GM18870 (cell line): ENCODE measurements around the gene ADAM22.

Source experiments
- ATAC-seq: cut with Tn5 transposase; IDR thresholded peaks from one replicate; pipeline ENCODE4 v1.9.1; 2021; ENCODE audit warnings: moderate library complexity; ENCODE audit not compliant: unreplicated experiment

The ADAM22 gene

GRCh38 chr7:87948371-87948770 is 14.3 kb downstream of the ADAM22 start:
- ATAC-seq, result no peak

- no peak for ATAC-seq
Measured at GRCh38 chr7:87959336-87959735, 25.3 kb downstream of the ADAM22 start.

DNA sequence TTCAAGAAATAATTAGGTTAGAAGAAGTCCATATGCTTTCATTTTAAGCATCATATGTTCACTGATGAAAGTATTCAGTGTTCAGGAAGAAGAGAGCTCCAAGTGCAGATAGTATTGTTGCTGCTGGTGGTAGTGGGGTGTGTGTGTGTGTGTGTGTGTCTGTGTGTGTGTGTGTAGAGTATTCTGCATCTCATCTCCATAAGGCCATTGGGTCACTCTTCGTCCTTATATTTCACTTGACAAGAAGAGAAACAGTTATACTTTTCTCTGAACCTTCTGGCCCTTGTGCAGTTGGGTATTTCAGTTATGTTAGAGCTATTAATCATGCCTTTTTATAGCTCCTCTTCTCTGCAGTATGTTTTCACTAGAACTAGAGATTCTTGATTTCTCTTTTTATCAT is 26.2 kb downstream of the ADAM22 start:
- no peak for ATAC-seq

DNA sequence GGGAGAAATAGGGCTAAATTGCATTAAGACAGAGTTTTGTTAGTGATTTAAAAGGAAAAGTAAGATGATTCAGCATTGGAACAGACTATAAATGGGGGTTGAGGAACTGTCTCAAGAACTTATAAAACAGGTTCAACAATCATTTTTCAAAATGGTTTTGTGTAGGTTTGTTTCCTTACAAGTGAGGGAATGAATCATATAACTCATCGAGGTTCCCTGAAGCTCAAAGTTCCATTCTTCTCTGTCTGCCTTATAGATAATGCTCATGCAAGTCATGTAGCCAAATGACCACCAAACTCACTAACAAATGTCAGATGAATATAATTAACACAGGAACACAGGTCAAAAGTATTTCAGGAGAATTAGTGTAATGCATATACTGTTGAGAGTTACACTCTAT is 27.7 kb downstream of the ADAM22 start:
- ATAC-seq, result no peak

DNA sequence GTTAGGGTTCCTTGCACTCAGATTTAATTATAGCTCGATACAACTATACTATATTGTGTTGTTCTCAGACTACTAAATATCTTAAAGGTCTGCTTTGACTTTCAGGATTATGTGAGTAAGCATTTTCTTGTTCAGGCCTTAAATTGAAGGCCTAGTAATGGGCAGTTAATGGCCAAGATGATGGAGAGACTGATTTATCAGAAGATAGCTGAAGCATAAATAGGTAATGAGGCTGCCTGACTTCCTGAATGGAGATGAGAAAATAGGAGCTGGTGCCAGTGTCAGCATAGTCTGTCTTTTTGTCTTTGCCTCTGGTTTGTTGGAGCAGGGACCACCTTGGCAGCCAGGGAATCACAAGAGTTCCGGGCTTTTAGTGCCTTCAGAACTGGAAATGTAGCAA is 32.2 kb downstream of the ADAM22 start:
- ATAC-seq, result no peak

GRCh38 chr7:87968021-87968420 is 34.0 kb downstream of the ADAM22 start:
- no peak for ATAC-seq

- no peak for ATAC-seq
Measured at GRCh38 chr7:87982116-87982515, 48.1 kb downstream of the ADAM22 start.

DNA sequence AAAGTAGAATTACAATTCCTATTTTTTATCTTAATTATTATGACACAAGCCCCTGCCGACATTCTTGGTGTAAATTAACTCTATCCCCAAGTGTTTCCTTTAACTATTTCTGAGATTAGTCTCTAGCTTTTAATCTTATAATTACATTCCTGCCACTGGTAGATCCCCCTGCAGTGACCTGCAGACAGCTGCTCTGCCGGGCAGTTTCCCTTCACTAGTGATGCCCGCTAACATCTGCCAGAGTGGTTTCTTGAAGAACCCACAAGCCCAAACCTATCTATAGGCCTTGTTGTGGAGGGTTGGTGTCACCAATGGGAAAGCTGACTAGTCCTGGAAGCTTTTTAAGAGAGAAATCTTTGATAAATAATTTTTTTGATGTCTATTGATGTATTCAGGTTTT is 50.0 kb downstream of the ADAM22 start:
- no peak for ATAC-seq

GRCh38 chr7:87993269-87993668 is 59.2 kb downstream of the ADAM22 start:
- ATAC-seq, result no peak

GRCh38 chr7:87999261-87999660 is 65.2 kb downstream of the ADAM22 start:
- ATAC-seq, result no peak

DNA sequence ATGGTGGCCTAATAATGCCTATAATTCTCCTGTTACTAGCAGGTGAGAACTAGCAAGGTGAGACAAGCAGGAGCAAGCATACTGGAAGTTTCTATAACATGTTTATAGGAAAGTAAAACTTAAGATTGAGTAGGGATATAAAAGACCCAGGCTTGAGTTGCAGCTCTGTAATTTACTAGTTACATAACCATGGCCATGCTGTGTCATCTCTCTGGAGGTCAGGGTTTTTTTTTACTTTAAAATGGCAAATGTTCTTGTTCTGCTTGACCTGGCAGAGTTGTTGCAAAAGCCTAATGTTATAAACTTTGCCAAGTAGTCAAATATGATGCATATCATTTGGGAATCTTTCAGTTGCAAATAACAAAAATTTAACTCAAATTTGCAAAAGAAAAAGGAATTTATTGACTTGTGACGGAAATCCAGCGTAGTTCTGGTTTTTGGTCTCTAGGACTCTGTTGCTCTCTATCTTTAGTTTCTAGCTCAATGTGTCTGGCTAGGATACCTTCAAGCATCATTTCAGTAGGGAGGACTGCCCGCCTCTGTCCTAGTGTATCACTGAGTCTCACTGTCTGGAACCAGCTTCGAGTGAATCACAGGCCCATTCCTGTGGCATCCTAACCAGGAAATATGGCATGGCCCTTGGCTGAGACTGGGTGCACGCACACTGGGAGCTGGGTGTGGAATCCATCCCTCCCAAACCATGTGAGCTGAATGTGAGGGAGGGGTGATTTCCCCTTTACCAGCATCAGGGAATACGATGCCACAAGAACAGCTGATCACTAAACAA is 67.9 kb downstream of the ADAM22 start:
- no peak for ATAC-seq

GRCh38 chr7:88002617-88003016 is 68.6 kb downstream of the ADAM22 start:
- no peak for ATAC-seq

DNA sequence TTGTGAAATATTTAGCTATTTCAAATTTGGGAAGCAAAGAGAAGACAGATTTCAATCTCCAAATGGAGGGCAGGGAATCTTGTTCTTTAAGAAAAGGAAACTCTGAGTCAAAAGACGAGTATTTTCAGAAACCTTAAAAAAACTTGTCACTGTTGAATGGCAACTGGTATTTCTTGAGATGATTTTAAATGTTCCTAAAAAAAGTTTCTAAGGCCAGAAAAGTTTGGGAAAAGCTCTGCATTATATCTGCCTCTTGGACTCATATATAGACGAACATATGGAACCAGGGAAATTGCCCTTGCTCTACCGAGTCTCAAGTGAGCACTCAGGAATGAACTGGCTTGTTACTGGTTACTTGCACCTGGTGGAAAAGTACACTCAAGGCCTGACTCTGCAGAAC is 69.5 kb downstream of the ADAM22 start:
- ATAC-seq, result no peak

- ATAC-seq, result no peak
Measured at GRCh38 chr7:88005191-88005590, 71.1 kb downstream of the ADAM22 start.

GRCh38 chr7:88009651-88010050 is 75.6 kb downstream of the ADAM22 start:
- ATAC-seq, result no peak

DNA sequence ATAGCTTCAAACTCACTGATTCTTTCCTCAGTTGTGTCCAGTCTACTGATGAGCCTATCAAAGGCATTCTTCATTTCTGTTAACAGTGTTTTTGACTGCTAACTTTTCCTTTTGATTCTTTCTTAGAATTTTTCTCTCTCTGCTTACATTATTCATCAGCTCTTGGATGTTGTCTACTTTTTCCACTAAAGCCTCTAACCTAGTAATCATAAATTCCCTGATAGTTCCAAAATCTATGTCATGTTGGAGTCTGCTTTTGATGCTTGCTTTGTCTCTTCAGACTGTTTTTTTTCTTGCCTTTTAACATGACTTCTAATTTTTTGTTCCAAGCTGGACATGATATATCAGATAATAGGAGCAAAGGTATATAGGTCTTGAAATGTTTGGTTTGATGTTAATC is 78.0 kb downstream of the ADAM22 start:
- no peak for ATAC-seq

- ATAC-seq, result no peak
Measured at GRCh38 chr7:88013981-88014380, 79.9 kb downstream of the ADAM22 start.

- ATAC-seq, result no peak
Measured at GRCh38 chr7:88014581-88014980, 80.5 kb downstream of the ADAM22 start.

DNA sequence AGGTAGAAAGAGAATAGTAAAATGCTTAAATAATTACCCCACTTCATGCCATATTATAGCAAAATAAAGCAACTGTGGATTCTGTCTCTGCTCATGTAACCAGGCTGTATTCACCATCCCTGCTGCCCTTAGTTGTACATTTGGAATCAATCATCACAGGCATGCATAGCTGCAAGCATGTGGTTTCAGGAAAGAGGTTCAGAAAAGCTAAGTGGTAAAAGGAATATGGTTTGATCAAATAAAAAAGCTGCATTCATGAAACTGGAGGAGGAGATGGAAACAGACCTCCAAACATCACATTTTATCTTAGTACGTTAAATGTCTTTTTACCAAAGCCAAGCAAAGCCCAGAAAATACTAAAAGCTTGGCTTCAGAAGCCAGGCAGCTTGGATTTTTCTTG is 81.3 kb downstream of the ADAM22 start:
- ATAC-seq, result no peak

DNA sequence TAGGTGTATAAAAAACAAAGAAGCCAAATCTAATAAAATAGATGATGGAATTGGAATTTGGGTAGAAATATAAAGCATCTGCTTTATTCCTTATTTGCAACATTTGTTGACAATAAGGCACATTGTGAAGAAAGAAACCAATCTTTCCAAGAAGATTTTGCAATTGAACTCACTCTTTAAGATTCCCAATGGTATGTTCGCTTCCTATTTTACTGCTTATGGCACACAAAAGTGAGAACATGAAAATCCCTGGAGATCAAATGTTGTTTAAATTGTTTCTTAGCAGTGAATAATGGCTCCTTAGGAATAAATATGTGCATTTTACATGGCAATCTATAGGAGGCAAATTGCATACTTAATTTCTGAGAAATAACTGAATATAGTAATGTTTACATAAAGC is 84.5 kb downstream of the ADAM22 start:
- ATAC-seq, result no peak

DNA sequence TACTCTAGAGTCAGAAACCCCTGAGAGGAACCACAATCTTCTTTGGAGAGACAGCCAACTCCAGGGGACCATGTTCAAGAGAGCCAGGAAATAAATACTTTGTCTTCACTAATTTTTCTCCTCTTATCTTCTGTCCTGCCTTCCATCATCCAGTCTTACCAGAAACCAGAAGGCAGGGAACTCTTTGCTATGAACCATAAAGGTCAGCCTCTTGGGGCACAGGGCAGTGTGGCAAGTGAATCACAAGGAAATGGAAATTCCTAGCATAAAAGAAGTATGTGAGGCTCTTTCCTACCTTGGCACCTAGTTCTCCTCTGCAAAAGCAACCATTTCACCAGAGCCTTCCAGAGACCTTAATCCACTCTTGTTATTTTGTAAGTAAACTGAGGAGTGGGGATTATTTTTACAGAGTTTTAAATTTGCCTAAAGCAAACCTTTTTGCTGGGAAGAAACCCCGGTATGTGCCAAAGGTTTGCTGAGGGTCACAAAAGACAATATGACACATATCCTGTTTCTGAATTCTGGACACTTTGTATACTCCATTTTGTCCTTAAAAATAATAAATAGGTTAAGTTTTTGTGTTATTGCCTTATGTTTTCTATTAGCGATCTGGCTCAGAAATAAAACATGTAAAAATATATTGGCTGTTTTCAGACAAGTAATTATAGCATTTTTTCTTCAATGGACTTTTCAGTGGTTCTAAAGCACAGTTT is 87.1 kb downstream of the ADAM22 start:
- no peak for ATAC-seq

- no peak for ATAC-seq
Measured at GRCh38 chr7:88027724-88028123, 93.7 kb downstream of the ADAM22 start.
